B cell (primary cell): Measurements from ENCODE around the gene SSBP3. TPM values are rescaled to one million over a fixed set of nuclear protein-coding genes. Genes with fewer than 3 reads are reported as not detected.

Experiments used
- ATAC-seq: fragments of 200-7000 bp; cut with Tn5 transposase; one replicate; pipeline ENCODE4 v1.10.0; 2021; ENCODE audit warnings: low read depth, mild to moderate bottlenecking, moderate number of reproducible peaks, moderate library complexity
- CTCF ChIA-PET: fragments of 350-600 bp; sonication (Branson Sonifier 250); formaldehyde crosslinking; loops from one replicate; lab custom pipeline; 2021; ENCODE audit warnings: antibody characterized with exemption, inconsistent platforms; lab: Charles Lee
- POLR2A ChIA-PET: fragments of 350-600 bp; sonication (Branson Sonifier 250); formaldehyde crosslinking; loops from one replicate; lab custom pipeline; 2021; ENCODE audit warnings: antibody characterized with exemption; lab: Charles Lee
- DNase-seq: peaks from one replicate; pipeline ENCODE4 v3.0.0; 2013
- H2AFZ ChIP-seq: 2 replicates; pipeline ENCODE4 v1.6.1; 2012; ENCODE audit warnings: mild to moderate bottlenecking, low read depth, low read length; ENCODE audit not compliant: insufficient read depth, poor library complexity, severe bottlenecking
- H3K27ac ChIP-seq, 2 donors: 1 replicate in 1 of 2; 2 replicates in 1 of 2; pipeline ENCODE4 v1.5.1; 2012 to 2013; ENCODE audit warnings: low read length in 2 of 2, mild to moderate bottlenecking in 2 of 2, moderate library complexity in 1 of 2
- H3K27me3 ChIP-seq, 4 experiments: fragments of 200-600 bp in 1 of 4; sonication (generic) in 1 of 4; replicated peaks in 1 of 4; 1 replicate in 2 of 4; 2 replicates in 2 of 4; pipeline versions ENCODE4 v1.6.1 to v1.7.0; 2013 to 2016; ENCODE audit warnings: low read length in 3 of 4, mild to moderate bottlenecking in 2 of 4, mixed read lengths in 1 of 4, moderate library complexity in 1 of 4; ENCODE audit not compliant: insufficient read depth in 4 of 4, control insufficient read depth in 3 of 4; ENCODE audit errors: control extremely low read depth in 1 of 4
- H3K36me3 ChIP-seq, 2 experiments: replicated peaks in 1 of 2; 1 replicate in 1 of 2; 2 replicates in 1 of 2; pipeline versions ENCODE4 v1.6.1 to v1.7.1; 2013; ENCODE audit warnings: low read length in 1 of 2; ENCODE audit not compliant: insufficient read depth in 2 of 2, control insufficient read depth in 1 of 2; ENCODE audit errors: control extremely low read depth in 1 of 2, extremely low read depth in 1 of 2
- H3K4me1 ChIP-seq, 2 donors: fragments of 200-600 bp in 1 of 2; sonication (generic) in 1 of 2; 1 replicate in 1 of 2; 2 replicates in 1 of 2; pipeline versions ENCODE4 v1.5.1 to v1.6.1; 2013 to 2017; ENCODE audit warnings: low read length in 2 of 2; ENCODE audit not compliant: control insufficient read depth in 2 of 2, insufficient read depth in 2 of 2
- H3K4me2 ChIP-seq: replicated peaks from 2 replicates; pipeline ENCODE3; 2012; ENCODE audit warnings: mild to moderate bottlenecking, low read depth, low read length; ENCODE audit not compliant: poor library complexity, severe bottlenecking
- H3K4me3 ChIP-seq, 5 experiments: fragments of 200-600 bp in 1 of 5; sonication (generic) in 1 of 5; 1 replicate in 3 of 5; 2 replicates in 2 of 5; pipeline versions ENCODE4 v1.5.1 to v1.7.0; 2011 to 2016; ENCODE audit warnings: low read length in 4 of 5, mild to moderate bottlenecking in 4 of 5, low read depth in 2 of 5, control low read depth in 1 of 5, moderate library complexity in 1 of 5; ENCODE audit not compliant: insufficient read depth in 1 of 5; ENCODE audit errors: control extremely low read depth in 1 of 5, extremely low read depth in 1 of 5
- H3K79me2 ChIP-seq: fragments of 200-600 bp; sonication (generic); one replicate; pipeline ENCODE4 v1.6.0; 2016; ENCODE audit warnings: low read length; ENCODE audit not compliant: control insufficient read depth, insufficient read depth
- H3K9ac ChIP-seq: fragments of 200-600 bp; sonication (generic); 2 replicates; pipeline ENCODE4 v1.6.1; 2017; ENCODE audit warnings: mild to moderate bottlenecking, low read length, moderate library complexity
- H3K9me3 ChIP-seq, 3 donors: one replicate each; pipeline versions ENCODE4 v1.6.1 to v1.7.1; 2013; ENCODE audit warnings: low read length in 2 of 3; ENCODE audit not compliant: control insufficient read depth in 2 of 3, insufficient read depth in 1 of 3; ENCODE audit errors: control extremely low read depth in 1 of 3
- H4K20me1 ChIP-seq: 2 replicates; pipeline ENCODE4 v1.6.0; 2012; ENCODE audit warnings: mild to moderate bottlenecking, low read length; ENCODE audit not compliant: insufficient read depth, control insufficient read depth, poor library complexity, severe bottlenecking
- H3K27ac Mint-ChIP-seq: one replicate; pipeline ENCODE4 v1.8.0; 2021; ENCODE audit warnings: mixed read lengths
- H3K27me3 Mint-ChIP-seq: one replicate; pipeline ENCODE4 v1.8.0; 2021; ENCODE audit warnings: mixed read lengths
- H3K4me1 Mint-ChIP-seq: one replicate; pipeline ENCODE4 v1.8.0; 2021; ENCODE audit warnings: mixed read lengths
- H3K4me3 Mint-ChIP-seq: one replicate; pipeline ENCODE4 v1.8.0; 2021; ENCODE audit warnings: mixed read lengths
- H3K9me3 Mint-ChIP-seq: one replicate; pipeline ENCODE4 v1.8.0; 2022; ENCODE audit warnings: mixed read lengths; ENCODE audit not compliant: insufficient read depth
- EZH2 ChIP-seq: IDR thresholded peaks from 2 replicates; pipeline ENCODE4 v1.6.1; 2012; ENCODE audit warnings: borderline replicate concordance, low read depth, mild to moderate bottlenecking, moderate library complexity, low read length; ENCODE audit not compliant: insufficient read depth, poor library complexity, severe bottlenecking
- WGBS: methylation state at CpG from one replicate; pipeline ENCODE4 v1.1.5; 2013; ENCODE audit warnings: missing lambda C conversion rate; ENCODE audit not compliant: insufficient coverage; 5-methylcytosine and 5-hydroxymethylcytosine counted together
- intact Hi-C: fragments of 100-400 bp; cut with micrococcal nuclease; formaldehyde crosslinking; loops from one replicate; pipeline ENCODE4 v1.10.0; 2022
- polyA plus RNA-seq: library from polyadenylated mRNA; depleted of rRNA; stranded (reverse); fragments of >200 nt; gene quantifications from 2 replicates; pipeline ENCODE4 v1.2.3, GENCODE V29; 2012
- total RNA-seq, 2 donors: library from RNA; stranded (reverse); fragments of 120-200 nt in 1 of 2; gene quantifications; 1 replicate in 1 of 2; 2 replicates in 1 of 2; pipeline versions ENCODE4 v1.2.3 to v1.2.4, GENCODE V29; 2013 to 2022
- TF ChIP-seq, protein P1 (sequence below): fragments of 200-600 bp; IDR thresholded peaks from one replicate; pipeline ENCODE4 v1.8.0; 2022; ENCODE audit warnings: antibody characterized with exemption, mild to moderate bottlenecking

Gene SSBP3
- total and polyA plus RNA-seq, 2 donors (not counting 1 experiment from before 2014, with no cell fraction given): 16.9 to 30.7 TPM

DNA sequence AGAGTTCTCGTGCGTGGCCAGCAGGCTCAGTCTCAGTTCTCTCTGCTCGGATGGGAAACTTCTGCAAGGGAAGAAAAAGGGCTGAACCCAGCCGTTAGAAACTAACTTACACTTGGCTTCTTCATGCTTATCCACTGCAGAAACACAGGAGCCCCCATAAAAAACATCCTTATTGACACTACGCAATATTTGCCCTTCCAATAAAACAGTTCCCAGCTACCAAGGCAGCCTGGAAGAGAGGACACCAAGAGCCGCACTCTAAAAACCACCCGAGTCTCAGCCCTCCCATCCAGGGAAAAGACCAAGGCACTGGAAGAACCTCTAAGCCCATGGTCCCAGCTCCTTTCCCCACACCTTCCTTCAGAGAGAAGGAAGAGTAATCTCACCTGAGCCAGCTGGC, 61.1 kb downstream of the SSBP3 start:
- Histone ChIP-seq H3K79me2 (peaks cover 30% of the 10 kb centered on the region), H2AFZ (no peak overlapping the region), H3K36me3 (peaks cover 0 to 2% of the 10 kb centered on the region in 2 experiments), H3K4me1 (no peaks in the 10 kb centered on the region), H3K9ac (no peak overlapping the region), H3K9me3 (peaks cover 0 to 2% (median 0%) of the 10 kb centered on the region in 3 donors), H3K27ac (no peak overlapping the region), H4K20me1 (no peaks in the 10 kb centered on the region), H3K4me2 (no peak overlapping the region), H3K4me3 (no peak overlapping the region), H3K27me3 (no peaks in the 10 kb centered on the region)
- POLR2A ChIA-PET: no interaction called here
- Mint-ChIP-seq H3K4me3 (no peak overlapping the region), H3K27ac (no peak overlapping the region), H3K4me1 (no peaks in the 10 kb centered on the region), H3K9me3 (no peaks in the 10 kb centered on the region), H3K27me3 (no peaks in the 10 kb centered on the region)
- no peak for DNase-seq
- CTCF ChIA-PET: no interaction called here
- WGBS: 92% methylated on average over 7 of the region's 7 CpGs
- intact Hi-C loops: no loop called here
- no peak for ATAC-seq
- TF ChIP-seq, protein P1, sequence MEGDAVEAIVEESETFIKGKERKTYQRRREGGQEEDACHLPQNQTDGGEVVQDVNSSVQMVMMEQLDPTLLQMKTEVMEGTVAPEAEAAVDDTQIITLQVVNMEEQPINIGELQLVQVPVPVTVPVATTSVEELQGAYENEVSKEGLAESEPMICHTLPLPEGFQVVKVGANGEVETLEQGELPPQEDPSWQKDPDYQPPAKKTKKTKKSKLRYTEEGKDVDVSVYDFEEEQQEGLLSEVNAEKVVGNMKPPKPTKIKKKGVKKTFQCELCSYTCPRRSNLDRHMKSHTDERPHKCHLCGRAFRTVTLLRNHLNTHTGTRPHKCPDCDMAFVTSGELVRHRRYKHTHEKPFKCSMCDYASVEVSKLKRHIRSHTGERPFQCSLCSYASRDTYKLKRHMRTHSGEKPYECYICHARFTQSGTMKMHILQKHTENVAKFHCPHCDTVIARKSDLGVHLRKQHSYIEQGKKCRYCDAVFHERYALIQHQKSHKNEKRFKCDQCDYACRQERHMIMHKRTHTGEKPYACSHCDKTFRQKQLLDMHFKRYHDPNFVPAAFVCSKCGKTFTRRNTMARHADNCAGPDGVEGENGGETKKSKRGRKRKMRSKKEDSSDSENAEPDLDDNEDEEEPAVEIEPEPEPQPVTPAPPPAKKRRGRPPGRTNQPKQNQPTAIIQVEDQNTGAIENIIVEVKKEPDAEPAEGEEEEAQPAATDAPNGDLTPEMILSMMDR: no peak
- no peak for TF ChIP-seq EZH2

DNA sequence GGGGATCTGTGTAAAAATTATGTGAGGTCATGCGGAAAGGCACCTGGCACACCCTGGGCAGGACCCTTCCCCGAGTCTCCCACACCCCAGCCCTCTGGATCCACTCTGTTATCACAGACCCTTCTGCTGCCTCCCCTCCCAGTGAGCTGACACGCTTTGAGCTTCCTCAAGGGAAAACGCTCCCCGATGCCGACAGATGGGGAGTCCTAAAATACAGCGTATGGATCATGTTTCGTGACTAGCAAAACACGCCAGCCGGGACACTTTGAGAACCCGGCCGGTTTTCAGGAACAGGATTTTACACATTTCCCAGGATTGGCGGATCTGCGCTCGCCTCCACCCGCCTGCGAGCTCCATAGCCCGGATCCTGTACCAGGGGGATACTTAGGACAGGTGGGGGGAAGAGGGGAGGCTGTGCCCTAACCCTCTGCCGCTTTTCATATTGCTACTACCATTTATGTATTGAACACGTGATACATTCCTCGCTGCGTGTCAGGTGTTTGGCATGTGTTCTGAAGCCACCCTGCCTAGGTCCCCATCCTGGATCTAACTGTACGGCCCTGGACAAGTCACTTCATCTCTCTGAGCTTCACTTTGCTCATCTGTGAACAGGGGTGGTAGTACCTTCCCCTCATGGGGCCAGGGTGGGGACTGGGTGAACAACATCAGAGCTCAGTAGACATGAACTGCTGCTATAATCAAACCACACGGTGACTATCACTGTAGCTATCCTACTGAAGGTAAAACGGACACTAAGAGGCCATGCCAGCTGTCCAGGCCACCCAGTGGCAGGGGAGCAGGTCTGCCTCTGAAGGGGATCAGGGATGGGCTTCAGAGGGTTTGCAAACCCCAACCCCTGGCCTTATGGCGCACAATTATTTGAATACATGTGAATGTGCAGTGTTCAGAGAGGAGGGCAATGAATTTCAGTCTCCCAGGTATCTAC, 63.2 kb downstream of the SSBP3 start:
- Mint-ChIP-seq H3K9me3 (no peaks in the 10 kb centered on the region), H3K27ac (no peak overlapping the region), H3K4me3 (no peak overlapping the region), H3K27me3 (no peaks in the 10 kb centered on the region), H3K4me1 (peaks cover 5% of the 10 kb centered on the region)
- H3K36me3 ChIP-seq: peaks cover 0 to 2% of the 10 kb centered on the region in 2 experiments
- WGBS: 98% methylated on average over 18 of the region's 26 CpGs
- H3K9ac ChIP-seq: no peak overlapping the region
- no peak overlapping the region for H3K4me3 ChIP-seq
- peaks cover 0 to 2% (median 0%) of the 10 kb centered on the region in 3 donors for H3K9me3 ChIP-seq
- H3K4me1 ChIP-seq: no peaks in the 10 kb centered on the region
- no peaks in the 10 kb centered on the region for H3K27me3 ChIP-seq
- no peak for ATAC-seq
- POLR2A ChIA-PET: no interaction called here
- intact Hi-C loops: no loop called here
- no peak for DNase-seq
- H4K20me1 ChIP-seq: no peaks in the 10 kb centered on the region
- TF ChIP-seq EZH2: no peak
- TF ChIP-seq, protein P1: no peak
- no peak overlapping the region for H2AFZ ChIP-seq
- H3K4me2 ChIP-seq: no peak overlapping the region
- CTCF ChIA-PET: no interaction called here
- no peak overlapping the region for H3K27ac ChIP-seq
- H3K79me2 ChIP-seq: peaks cover 46% of the 10 kb centered on the region
